Fibroblast of the aortic adventitia (primary cell): ENCODE data around the gene CTCF. TPM values are rescaled to one million over a fixed set of nuclear protein-coding genes. Genes with fewer than 3 reads are reported as not detected.

Source experiments
- DNase-seq: peaks from one replicate; pipeline ENCODE4 v3.0.0-alpha.2; 2010; ENCODE audit warnings: low read depth
- H3K4me3 ChIP-seq: 2 replicates; pipeline ENCODE4 v1.5.1; 2011; ENCODE audit warnings: low read depth, mild to moderate bottlenecking, control low read depth, low read length, moderate library complexity
- CTCF ChIP-seq: IDR thresholded peaks from 2 replicates; pipeline ENCODE4 v1.5.1; 2011; ENCODE audit warnings: mild to moderate bottlenecking, low read length, control low read depth, inconsistent platforms; ENCODE audit not compliant: insufficient read depth
- total RNA-seq: library from RNA; depleted of rRNA; stranded (reverse); fragments of >200 nt; gene quantifications from 2 replicates; pipeline ENCODE4 v1.2.3, GENCODE V29; 2012; ENCODE audit warnings: low replicate concordance

Gene CTCF
- total RNA-seq, 1 donor: 34.3 TPM

- no peak for TF ChIP-seq CTCF
- H3K4me3 ChIP-seq: no peak overlapping the region
- no peak for DNase-seq
Observed at GRCh38 chr16:67541391-67542263, 20.7 kb upstream of the CTCF start.

DNA sequence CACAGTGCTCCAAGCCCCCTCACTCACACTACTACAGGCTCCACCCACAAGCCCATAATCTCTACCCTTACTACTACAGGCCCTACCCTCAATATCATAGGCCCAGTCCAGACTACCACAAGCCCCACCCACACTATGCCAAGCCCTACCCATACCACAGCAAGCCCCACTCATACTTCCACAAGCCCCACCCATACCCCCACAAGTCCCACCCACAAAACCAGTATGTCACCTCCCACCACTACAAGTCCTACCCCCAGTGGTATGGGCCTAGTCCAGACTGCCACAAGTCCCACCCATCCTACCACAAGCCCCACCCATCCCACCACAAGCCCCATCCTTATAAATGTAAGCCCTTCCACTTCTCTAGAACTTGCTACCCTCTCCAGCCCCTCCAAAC, 19.9 kb upstream of the CTCF start:
- H3K4me3 ChIP-seq: no peak overlapping the region
- DNase-seq: peak; percentile 66
- no peak for TF ChIP-seq CTCF

DNA sequence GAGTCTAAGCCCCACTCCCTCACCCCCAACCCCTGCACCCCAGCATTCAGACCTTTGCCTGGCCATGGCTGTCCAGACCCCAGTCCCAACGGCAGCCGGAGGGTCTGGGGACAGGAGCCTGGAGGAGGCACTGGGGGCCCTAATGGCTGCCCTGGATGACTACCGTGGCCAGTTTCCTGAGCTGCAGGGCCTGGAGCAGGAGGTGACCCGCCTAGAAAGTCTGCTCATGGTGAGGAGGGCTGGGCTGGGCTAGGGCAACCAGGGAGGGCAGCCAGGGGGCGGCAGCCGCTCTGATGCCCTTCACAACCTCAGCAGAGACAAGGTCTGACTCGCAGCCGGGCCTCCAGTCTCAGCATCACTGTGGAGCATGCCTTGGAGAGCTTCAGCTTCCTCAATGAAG, 19.3 kb upstream of the CTCF start:
- no peak for TF ChIP-seq CTCF
- no peak for DNase-seq
- H3K4me3 ChIP-seq: no peak overlapping the region

GRCh38 chr16:67543582-67543981, 18.7 kb upstream of the CTCF start:
- DNase-seq: no peak
- no peak overlapping the region for H3K4me3 ChIP-seq
- no peak for TF ChIP-seq CTCF

- H3K4me3 ChIP-seq: no peak overlapping the region
- no peak for DNase-seq
- no peak for TF ChIP-seq CTCF
Observed at GRCh38 chr16:67544329-67544841, 17.9 kb upstream of the CTCF start.

- TF ChIP-seq CTCF: no peak
- no peak overlapping the region for H3K4me3 ChIP-seq
- DNase-seq: no peak
Observed at GRCh38 chr16:67544844-67545664, 17.3 kb upstream of the CTCF start.
